Upper lobe of right lung (tissue), 1 donor: ENCODE results near the gene JPT1. TPM values are rescaled to one million over a fixed set of nuclear protein-coding genes. Genes with fewer than 3 reads are reported as not detected.
A peak's percentile ranks its signal among the peaks of the same experiment; 100 is the strongest.
"Not testable (repeated sequence)": the region's sequence is repeated elsewhere in the genome, so short reads cannot be mapped to it uniquely, and the experiment has no call there.

Experiments
- ATAC-seq: fragments of 200-7000 bp; cut with Tn5 transposase; one replicate; pipeline ENCODE4 v1.9.1; 2020; ENCODE audit warnings: mild to moderate bottlenecking, moderate library complexity
- DNase-seq: peaks from one replicate; pipeline ENCODE4 v3.0.0-alpha.2; 2020
- H3K27ac ChIP-seq: fragments of 200-600 bp; one replicate; pipeline ENCODE4 v1.8.0; 2022
- H3K27me3 ChIP-seq: fragments of 200-600 bp; one replicate; pipeline ENCODE4 v1.8.0; 2022; ENCODE audit warnings: mild to moderate bottlenecking
- H3K36me3 ChIP-seq: fragments of 200-600 bp; one replicate; pipeline ENCODE4 v1.8.0; 2022
- H3K4me1 ChIP-seq: fragments of 200-600 bp; one replicate; pipeline ENCODE4 v1.8.0; 2022
- H3K4me3 ChIP-seq: fragments of 200-600 bp; one replicate; pipeline ENCODE4 v1.8.0; 2022; ENCODE audit warnings: mild to moderate bottlenecking
- H3K9me3 ChIP-seq: fragments of 200-600 bp; one replicate; pipeline ENCODE4 v1.8.0; 2022
- intact Hi-C: fragments of 100-400 bp; cut with DNase I; formaldehyde crosslinking; loops from one replicate; pipeline ENCODE4 v1.11.0; 2022
- total RNA-seq: library from RNA; stranded (reverse); fragmentation: NEBNext Ultra II Directional; extraction: Animal tissue kit (Norgen Biotek cat#: 25700); gene quantifications from one replicate; pipeline ENCODE4 v1.2.1, GENCODE V29; 2021
- TF ChIP-seq, protein P1 (sequence below): fragments of 200-600 bp; IDR thresholded peaks from one replicate; pipeline ENCODE4 v1.8.0; 2022; ENCODE audit warnings: antibody characterized with exemption
- donor health status: DM: no; HTN: yes; CAD: no; lungs with severe emphysema.

The JPT1 gene
- total RNA-seq, 1 donor from 2014 or later, result 47.8 TPM

DNA sequence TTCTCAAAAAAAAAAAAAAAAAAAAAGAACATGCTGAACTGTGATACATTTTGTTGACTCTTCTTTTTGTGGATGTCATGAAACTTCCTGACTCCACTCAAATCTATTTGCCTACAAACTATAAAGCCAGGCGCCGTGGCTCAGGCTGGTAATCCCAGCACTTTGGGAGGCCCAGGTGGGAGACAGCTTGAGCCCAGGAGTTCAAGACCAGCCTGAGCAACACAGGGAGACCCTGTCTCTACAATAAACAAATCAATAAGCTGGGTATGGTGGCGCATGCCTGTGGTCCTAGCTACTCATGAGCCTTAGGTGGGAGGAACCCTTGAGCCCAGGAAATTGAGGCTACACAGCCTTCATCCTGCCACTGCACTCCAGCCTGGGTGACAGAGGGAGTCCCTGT is 21.3 kb downstream of the JPT1 start:
- Histone ChIP-seq H3K4me1 (peaks cover 11% of the 10 kb centered on the region), H3K36me3 (peaks cover 19% of the 10 kb centered on the region), H3K27ac (no peak overlapping the region), H3K4me3 (no peak overlapping the region), H3K27me3 (no peaks in the 10 kb centered on the region), H3K9me3 (no peaks in the 10 kb centered on the region)
- TF ChIP-seq, protein P1, sequence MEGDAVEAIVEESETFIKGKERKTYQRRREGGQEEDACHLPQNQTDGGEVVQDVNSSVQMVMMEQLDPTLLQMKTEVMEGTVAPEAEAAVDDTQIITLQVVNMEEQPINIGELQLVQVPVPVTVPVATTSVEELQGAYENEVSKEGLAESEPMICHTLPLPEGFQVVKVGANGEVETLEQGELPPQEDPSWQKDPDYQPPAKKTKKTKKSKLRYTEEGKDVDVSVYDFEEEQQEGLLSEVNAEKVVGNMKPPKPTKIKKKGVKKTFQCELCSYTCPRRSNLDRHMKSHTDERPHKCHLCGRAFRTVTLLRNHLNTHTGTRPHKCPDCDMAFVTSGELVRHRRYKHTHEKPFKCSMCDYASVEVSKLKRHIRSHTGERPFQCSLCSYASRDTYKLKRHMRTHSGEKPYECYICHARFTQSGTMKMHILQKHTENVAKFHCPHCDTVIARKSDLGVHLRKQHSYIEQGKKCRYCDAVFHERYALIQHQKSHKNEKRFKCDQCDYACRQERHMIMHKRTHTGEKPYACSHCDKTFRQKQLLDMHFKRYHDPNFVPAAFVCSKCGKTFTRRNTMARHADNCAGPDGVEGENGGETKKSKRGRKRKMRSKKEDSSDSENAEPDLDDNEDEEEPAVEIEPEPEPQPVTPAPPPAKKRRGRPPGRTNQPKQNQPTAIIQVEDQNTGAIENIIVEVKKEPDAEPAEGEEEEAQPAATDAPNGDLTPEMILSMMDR, result no peak
- ATAC-seq (no peak), DNase-seq (no peak)
- intact Hi-C loops, result no loop called here

DNA sequence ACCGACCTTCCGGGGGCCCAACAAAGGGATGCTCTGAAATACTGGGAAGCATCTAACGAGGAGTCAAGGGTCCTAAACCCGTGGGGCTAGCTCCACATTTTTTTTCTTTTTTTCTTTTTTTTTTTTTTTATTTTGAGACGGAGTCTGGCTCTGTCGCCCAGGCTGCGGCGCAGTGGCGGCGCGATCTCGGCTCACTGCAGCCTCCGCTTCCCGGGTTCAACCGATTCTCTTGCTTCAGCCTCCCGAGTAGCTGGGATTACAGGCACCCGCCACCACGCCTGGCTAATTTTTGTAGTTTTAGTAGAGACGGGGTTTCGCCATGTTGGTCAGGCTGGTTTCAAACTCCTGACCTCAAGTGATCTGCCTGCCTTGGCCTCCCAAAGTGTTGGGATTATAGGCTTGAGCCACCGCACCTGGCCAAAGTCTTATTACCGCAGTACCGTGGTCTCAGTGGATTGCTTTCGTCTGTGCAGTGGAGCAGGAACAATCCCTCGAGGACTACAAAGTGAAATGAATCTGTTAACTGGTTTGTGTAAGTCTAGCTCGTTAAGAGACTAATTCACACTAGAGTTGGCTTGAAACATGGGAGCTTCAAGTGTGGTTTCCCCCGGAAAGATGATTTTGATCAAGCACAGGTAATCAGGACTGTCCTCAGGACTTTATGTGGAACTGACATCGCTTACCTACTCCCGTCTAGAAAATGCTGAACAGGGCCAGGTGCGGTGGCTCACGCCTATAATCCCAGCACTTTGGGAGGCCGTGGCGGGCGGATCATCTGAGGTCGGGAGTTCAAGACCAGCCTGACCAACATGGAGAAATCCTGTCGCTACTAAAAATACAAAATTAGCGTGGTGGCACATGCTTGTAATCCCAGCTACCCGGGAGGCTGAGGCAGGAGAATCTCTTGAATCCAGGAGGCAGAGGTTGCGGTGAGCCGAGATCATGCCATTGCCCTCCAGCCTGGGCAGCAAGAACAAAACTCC is 22.0 kb downstream of the JPT1 start:
- peaks cover 19% of the 10 kb centered on the region for H3K36me3 ChIP-seq
- intact Hi-C loops, ATAC-seq, DNase-seq, H3K9me3 ChIP-seq, H3K27me3 ChIP-seq: not testable (repeated sequence)
- H3K4me3 ChIP-seq, result peak overlapping the region; percentile 90
- H3K4me1 ChIP-seq, result peaks cover 11% of the 10 kb centered on the region
- peak overlapping the region; percentile 93 for H3K27ac ChIP-seq

DNA sequence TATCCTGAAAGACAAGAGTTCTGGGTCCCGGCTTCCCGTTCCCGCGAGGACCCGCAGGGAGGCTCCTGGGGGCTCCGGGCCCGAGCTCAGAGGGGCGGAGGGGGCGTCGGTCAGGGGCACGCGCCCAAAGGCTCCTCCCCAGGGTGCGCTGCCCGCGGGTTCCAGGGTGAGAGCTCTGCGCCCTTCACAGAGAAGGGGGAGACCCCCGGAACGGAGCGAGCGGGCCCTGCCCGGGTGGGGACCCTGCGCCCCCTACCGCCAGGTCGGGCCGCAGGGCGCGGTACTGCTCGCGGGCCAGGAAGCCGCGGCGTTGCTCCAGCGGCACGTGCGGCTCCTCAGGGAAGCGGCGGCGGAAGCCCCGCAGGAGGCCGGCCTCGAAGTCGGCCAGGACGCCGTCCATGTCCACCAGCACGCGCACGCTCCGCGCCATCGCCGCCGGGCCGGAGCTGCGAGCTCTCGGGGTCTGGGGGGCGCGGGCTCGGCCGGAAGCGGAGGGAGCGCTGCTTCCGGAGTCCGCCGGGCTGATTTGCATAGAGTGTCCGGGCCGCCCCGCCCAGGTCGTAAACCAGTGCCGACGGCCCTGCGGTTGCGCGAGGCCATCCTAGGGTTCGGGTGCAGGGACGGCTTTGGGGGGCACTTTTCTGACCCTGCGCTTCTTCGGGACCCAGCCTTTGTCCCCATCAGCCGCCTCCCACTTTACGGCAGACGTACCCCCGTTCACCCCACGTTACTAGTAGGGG is 22.9 kb downstream of the JPT1 start, which contains the start of gene NT5C:
NT5C (minus strand) TSS at position 465 of the 740 bp plus-strand sequence; CDS start at position 430, 35 bp downstream.
- Histone ChIP-seq H3K27me3 (no peaks in the 10 kb centered on the region), H3K27ac (peak within 1 kb of the TSS; percentile 93), H3K4me3 (peak within 1 kb of the TSS; percentile 90), H3K9me3 (no peaks in the 10 kb centered on the region), H3K36me3 (peaks cover 19% of the 10 kb centered on the region), H3K4me1 (peaks cover 11% of the 10 kb centered on the region)
- DNase-seq (peak; percentile 93), ATAC-seq (peak; percentile 95)
- intact Hi-C loops, result no loop called here
- TF ChIP-seq, protein P1, result peak; percentile 69

DNA sequence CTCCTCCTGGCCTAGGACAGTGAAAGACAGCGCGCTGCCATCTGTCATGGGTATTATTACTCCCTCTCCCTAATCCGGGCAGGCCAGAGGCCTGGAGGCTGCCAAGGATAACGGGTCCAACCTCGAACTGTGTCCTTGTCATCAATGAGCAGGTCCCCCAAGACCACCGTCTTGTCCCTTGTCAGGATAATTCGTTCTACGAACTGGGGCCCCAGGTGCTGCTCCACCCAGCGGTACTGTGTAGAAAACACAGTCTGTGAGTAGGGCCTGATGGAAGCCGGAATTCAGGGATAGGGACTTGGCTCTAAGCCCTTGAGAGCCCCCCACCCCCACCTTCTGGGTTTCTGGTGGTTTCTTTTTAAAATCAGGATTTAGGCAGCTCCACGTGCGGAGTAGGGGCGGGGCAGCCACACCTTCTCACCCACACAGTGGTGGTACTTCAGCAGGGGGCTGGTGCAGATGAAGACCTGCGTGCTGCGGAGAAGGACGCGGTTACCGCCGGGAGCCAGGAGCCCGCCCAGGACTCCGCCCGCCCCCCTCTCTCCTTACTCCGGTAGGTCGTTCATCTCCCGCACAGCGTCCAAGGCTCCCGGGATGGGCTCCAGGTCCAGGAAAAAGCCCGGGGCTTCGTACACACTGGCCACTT is 23.6 kb downstream of the JPT1 start:
- peak overlapping the region; percentile 93 for H3K27ac ChIP-seq
- ATAC-seq, result peak; percentile 62
- peaks cover 11% of the 10 kb centered on the region for H3K4me1 ChIP-seq
- peak overlapping the region; percentile 90 for H3K4me3 ChIP-seq
- TF ChIP-seq, protein P1, result peak; percentile 52
- H3K36me3 ChIP-seq, result peaks cover 19% of the 10 kb centered on the region
- H3K27me3 ChIP-seq, result no peaks in the 10 kb centered on the region
- intact Hi-C loops, result no loop called here
- H3K9me3 ChIP-seq, result no peaks in the 10 kb centered on the region
- peak; percentile 76 for DNase-seq

DNA sequence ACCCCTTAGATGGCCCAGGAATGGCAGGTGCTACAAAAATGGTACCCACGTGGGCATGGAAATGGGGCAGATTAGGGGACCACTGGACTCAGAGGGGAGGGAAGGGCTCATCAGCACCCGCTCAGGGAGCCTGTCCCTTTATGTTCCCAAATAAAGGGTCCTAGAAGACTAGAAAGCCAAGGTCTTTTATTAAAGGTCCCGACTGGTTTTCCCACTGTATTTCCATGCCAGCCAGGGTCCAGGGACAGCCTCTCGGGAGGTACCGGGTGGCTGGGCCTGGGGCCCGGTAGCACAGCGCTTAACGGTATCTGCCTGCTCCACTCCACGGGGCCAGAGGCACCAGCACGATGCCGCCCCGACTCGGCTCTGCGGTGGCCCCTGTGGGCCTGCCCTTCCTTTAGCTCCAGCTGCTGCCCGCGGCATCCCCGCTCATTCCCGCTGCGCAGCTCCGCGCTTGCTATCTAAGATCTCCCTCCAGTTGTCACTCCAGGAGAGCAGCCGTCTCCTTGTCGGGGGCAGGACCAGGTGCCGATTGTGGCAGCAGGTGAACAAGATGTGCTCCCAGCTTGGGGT is 24.2 kb downstream of the JPT1 start:
- Histone ChIP-seq H3K4me3 (peak overlapping the region; percentile 90), H3K27ac (peak overlapping the region; percentile 93), H3K27me3 (no peaks in the 10 kb centered on the region), H3K9me3 (no peaks in the 10 kb centered on the region), H3K4me1 (peaks cover 14% of the 10 kb centered on the region), H3K36me3 (peaks cover 19% of the 10 kb centered on the region)
- intact Hi-C loops, result no loop called here
- DNase-seq (no peak), ATAC-seq (no peak)
- TF ChIP-seq, protein P1, result no peak
